ENCODE results near the gene ADH1B.
"Not testable (repeated sequence)": the region's sequence is repeated elsewhere in the genome, so short reads cannot be mapped to it uniquely, and the experiment has no call there.

Gene ADH1B

DNA sequence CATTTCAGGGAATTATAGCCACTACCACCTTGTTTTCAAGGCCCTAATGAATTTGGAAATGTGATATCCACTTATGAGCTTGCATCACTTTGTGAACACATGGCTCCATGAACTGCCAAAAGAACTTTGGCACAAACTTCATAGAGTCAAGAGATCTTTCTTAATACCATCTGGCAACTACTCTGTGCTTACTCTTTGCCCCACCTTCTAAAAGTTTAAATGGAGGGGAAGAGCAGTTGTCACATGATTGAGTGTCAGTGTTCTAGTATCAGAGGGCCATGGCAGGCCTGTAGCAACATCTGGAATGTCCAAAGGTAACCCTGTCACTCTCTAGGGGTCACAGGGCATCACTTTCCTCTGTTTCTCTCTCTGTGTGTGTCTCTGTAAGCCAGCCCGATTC lies 2.6 kb upstream of the ADH1B start:
- TF ChIP-seq ZNF10 (tag by site-specific recombination; IDR thresholded peaks at IDR 0.05), result no peak
- TF ChIP-seq SP2 (tag by site-specific recombination; IDR thresholded peaks at IDR 0.05), result no peak
- TF ChIP-seq SETDB1 (IDR thresholded peaks at IDR 0.05; ENCODE audit: insufficient read length, low read length), result no peak
- TF ChIP-seq GLI4 (tag by site-specific recombination; IDR thresholded peaks at IDR 0.05), result no peak
- TF ChIP-seq HOXD13 (CRISPR knock-in tag; IDR thresholded peaks at IDR 0.05; ENCODE audit: borderline replicate concordance), result no peak
- no peak for TF ChIP-seq ZNF175 (tag by site-specific recombination; IDR thresholded peaks at IDR 0.05)
- no peak for TF ChIP-seq ZNF292 (tag by site-specific recombination; IDR thresholded peaks at IDR 0.05; ENCODE audit: borderline replicate concordance, low read depth)
- no peak for TF ChIP-seq MZF1 (tag by site-specific recombination; IDR thresholded peaks at IDR 0.05; ENCODE audit: borderline replicate concordance)
- TF ChIP-seq, protein P1, sequence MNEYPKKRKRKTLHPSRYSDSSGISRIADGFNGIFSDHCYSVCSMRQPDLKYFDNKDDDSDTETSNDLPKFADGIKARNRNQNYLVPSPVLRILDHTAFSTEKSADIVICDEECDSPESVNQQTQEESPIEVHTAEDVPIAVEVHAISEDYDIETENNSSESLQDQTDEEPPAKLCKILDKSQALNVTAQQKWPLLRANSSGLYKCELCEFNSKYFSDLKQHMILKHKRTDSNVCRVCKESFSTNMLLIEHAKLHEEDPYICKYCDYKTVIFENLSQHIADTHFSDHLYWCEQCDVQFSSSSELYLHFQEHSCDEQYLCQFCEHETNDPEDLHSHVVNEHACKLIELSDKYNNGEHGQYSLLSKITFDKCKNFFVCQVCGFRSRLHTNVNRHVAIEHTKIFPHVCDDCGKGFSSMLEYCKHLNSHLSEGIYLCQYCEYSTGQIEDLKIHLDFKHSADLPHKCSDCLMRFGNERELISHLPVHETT (tag by site-specific recombination; IDR thresholded peaks at IDR 0.05), result no peak
- TF ChIP-seq ZNF426 (tag by site-specific recombination; IDR thresholded peaks at IDR 0.05), result no peak
- TF ChIP-seq ZNF558 (tag by site-specific recombination; IDR thresholded peaks at IDR 0.05), result no peak
- no peak for TF ChIP-seq ZNF623 (tag by site-specific recombination; IDR thresholded peaks at IDR 0.05)
- Histone ChIP-seq H3K4me3 (ENCODE audit: low read depth, low read length) (no peak overlapping the region), H3K9me3 (ENCODE audit: control insufficient read depth, insufficient read depth, low read depth, low read length) (no peaks in the 10 kb centered on the region), H3K36me3 (ENCODE audit: control insufficient read depth in 2 of 2, insufficient read depth in 1 of 2, low read length in 2 of 2) (no peaks in the 10 kb centered on the region), H3K27ac (ENCODE audit: extremely low read depth, low read depth, low read length) (no peak overlapping the region), H3K4me1 (ENCODE audit: control insufficient read depth, insufficient read depth, low read length) (no peaks in the 10 kb centered on the region)
- ChIA-PET CTCF (no interaction called here), POLR2A (no interaction called here)

DNA sequence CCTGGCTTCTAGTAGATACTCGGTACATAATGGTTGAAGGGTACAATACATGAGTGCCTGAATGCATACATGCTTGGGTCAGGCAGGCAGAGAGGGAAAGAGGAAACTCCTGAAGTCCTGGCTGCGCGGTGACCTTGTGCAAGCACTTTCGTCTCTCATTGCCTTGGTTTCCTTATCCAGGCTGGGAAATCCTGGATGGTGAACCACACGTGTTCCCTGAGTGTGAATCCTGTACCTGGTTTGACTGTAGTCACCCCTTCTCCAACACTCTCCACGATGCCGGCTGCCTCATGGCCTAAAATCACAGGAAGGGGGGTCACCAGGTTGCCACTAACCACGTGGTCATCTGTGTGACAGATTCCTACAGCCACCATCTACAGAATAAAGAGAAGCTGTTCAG lies 3.4 kb downstream of the ADH1B start:
- CTCF ChIA-PET; H3K4me1 ChIP-seq (ENCODE audit: control insufficient read depth, insufficient read depth, low read length); H3K27ac ChIP-seq (ENCODE audit: extremely low read depth, low read depth, low read length); H3K4me3 ChIP-seq (ENCODE audit: low read depth, low read length); POLR2A ChIA-PET; H3K9me3 ChIP-seq (ENCODE audit: control insufficient read depth, insufficient read depth, low read depth, low read length); H3K36me3 ChIP-seq (ENCODE audit: control insufficient read depth in 2 of 2, insufficient read depth in 1 of 2, low read length in 2 of 2): not testable (repeated sequence)

DNA sequence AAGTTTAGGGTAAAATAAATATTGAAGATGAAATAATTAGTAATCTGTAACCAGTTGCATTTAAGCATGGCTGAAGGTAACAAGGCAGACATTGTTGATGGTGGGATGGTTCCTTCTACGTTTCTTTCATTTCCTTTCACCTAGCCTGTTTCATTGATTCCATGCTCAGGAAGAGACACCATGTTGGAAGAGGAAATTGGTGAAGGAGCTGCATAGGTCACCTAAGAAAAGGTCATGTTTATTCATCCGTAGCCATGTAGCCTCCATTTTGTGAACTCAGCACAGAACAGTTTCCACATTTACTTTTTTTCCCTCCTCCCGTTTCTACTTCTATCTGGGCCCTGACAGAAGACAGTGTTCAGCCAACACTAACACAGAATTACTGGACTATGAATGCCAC lies 3.8 kb downstream of the ADH1B start:
- POLR2A ChIA-PET, result no interaction called here
- CTCF ChIA-PET, result no interaction called here
- Histone ChIP-seq H3K27ac (ENCODE audit: extremely low read depth, low read depth, low read length) (no peak overlapping the region), H3K4me3 (ENCODE audit: low read depth, low read length) (no peak overlapping the region), H3K36me3 (ENCODE audit: control insufficient read depth in 2 of 2, insufficient read depth in 1 of 2, low read length in 2 of 2) (no peaks in the 10 kb centered on the region), H3K4me1 (ENCODE audit: control insufficient read depth, insufficient read depth, low read length) (no peaks in the 10 kb centered on the region), H3K9me3 (ENCODE audit: control insufficient read depth, insufficient read depth, low read depth, low read length) (no peaks in the 10 kb centered on the region)
- TF ChIP-seq, protein P2, sequence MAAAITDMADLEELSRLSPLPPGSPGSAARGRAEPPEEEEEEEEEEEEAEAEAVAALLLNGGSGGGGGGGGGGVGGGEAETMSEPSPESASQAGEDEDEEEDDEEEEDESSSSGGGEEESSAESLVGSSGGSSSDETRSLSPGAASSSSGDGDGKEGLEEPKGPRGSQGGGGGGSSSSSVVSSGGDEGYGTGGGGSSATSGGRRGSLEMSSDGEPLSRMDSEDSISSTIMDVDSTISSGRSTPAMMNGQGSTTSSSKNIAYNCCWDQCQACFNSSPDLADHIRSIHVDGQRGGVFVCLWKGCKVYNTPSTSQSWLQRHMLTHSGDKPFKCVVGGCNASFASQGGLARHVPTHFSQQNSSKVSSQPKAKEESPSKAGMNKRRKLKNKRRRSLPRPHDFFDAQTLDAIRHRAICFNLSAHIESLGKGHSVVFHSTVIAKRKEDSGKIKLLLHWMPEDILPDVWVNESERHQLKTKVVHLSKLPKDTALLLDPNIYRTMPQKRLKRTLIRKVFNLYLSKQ (tag by site-specific recombination; IDR thresholded peaks at IDR 0.05; ENCODE audit: borderline replicate concordance), result no peak
- TF ChIP-seq, protein P3, sequence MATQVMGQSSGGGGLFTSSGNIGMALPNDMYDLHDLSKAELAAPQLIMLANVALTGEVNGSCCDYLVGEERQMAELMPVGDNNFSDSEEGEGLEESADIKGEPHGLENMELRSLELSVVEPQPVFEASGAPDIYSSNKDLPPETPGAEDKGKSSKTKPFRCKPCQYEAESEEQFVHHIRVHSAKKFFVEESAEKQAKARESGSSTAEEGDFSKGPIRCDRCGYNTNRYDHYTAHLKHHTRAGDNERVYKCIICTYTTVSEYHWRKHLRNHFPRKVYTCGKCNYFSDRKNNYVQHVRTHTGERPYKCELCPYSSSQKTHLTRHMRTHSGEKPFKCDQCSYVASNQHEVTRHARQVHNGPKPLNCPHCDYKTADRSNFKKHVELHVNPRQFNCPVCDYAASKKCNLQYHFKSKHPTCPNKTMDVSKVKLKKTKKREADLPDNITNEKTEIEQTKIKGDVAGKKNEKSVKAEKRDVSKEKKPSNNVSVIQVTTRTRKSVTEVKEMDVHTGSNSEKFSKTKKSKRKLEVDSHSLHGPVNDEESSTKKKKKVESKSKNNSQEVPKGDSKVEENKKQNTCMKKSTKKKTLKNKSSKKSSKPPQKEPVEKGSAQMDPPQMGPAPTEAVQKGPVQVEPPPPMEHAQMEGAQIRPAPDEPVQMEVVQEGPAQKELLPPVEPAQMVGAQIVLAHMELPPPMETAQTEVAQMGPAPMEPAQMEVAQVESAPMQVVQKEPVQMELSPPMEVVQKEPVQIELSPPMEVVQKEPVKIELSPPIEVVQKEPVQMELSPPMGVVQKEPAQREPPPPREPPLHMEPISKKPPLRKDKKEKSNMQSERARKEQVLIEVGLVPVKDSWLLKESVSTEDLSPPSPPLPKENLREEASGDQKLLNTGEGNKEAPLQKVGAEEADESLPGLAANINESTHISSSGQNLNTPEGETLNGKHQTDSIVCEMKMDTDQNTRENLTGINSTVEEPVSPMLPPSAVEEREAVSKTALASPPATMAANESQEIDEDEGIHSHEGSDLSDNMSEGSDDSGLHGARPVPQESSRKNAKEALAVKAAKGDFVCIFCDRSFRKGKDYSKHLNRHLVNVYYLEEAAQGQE (tag by site-specific recombination; IDR thresholded peaks at IDR 0.05), result no peak
- TF ChIP-seq, protein P4, sequence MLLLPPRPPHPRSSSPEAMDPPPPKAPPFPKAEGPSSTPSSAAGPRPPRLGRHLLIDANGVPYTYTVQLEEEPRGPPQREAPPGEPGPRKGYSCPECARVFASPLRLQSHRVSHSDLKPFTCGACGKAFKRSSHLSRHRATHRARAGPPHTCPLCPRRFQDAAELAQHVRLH (tag by site-specific recombination; IDR thresholded peaks at IDR 0.05), result no peak
- TF ChIP-seq ZNF248 (tag by site-specific recombination; IDR thresholded peaks at IDR 0.05) (no peak), ZNF629 (tag by site-specific recombination; IDR thresholded peaks at IDR 0.05) (no peak), ZNF585B (tag by site-specific recombination; IDR thresholded peaks at IDR 0.05) (no peak), KLF7 (tag by site-specific recombination; IDR thresholded peaks at IDR 0.05; ENCODE audit: borderline replicate concordance) (no peak), ZNF175 (tag by site-specific recombination; IDR thresholded peaks at IDR 0.05) (no peak), ZNF776 (tag by site-specific recombination; IDR thresholded peaks at IDR 0.05; ENCODE audit: borderline replicate concordance) (no peak), OVOL3 (tag by site-specific recombination; IDR thresholded peaks at IDR 0.05) (no peak), ZNF529 (tag by site-specific recombination; IDR thresholded peaks at IDR 0.05; ENCODE audit: insufficient replicate concordance) (no peak), ZNF10 (tag by site-specific recombination; IDR thresholded peaks at IDR 0.05) (no peak), KLF10 (tag by site-specific recombination; IDR thresholded peaks at IDR 0.05) (no peak), ZNF274 (IDR thresholded peaks at IDR 0.05; ENCODE audit: low read length) (no peak), ZNF274 (tag by site-specific recombination; IDR thresholded peaks at IDR 0.05; ENCODE audit: borderline replicate concordance) (no peak)
- TF ChIP-seq, protein P5, sequence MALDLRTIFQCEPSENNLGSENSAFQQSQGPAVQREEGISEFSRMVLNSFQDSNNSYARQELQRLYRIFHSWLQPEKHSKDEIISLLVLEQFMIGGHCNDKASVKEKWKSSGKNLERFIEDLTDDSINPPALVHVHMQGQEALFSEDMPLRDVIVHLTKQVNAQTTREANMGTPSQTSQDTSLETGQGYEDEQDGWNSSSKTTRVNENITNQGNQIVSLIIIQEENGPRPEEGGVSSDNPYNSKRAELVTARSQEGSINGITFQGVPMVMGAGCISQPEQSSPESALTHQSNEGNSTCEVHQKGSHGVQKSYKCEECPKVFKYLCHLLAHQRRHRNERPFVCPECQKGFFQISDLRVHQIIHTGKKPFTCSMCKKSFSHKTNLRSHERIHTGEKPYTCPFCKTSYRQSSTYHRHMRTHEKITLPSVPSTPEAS (tag by site-specific recombination; IDR thresholded peaks at IDR 0.05), result no peak
